Measurements from ENCODE around the gene CDC26. TPM values are rescaled to one million over a fixed set of nuclear protein-coding genes. Genes with fewer than 3 reads are reported as not detected.
A peak's percentile ranks its signal among the peaks of the same experiment; 100 is the strongest.

The CDC26 gene
- total RNA-seq, 2 experiments from 2014 or later, result 29.9 to 39.9 TPM

DNA sequence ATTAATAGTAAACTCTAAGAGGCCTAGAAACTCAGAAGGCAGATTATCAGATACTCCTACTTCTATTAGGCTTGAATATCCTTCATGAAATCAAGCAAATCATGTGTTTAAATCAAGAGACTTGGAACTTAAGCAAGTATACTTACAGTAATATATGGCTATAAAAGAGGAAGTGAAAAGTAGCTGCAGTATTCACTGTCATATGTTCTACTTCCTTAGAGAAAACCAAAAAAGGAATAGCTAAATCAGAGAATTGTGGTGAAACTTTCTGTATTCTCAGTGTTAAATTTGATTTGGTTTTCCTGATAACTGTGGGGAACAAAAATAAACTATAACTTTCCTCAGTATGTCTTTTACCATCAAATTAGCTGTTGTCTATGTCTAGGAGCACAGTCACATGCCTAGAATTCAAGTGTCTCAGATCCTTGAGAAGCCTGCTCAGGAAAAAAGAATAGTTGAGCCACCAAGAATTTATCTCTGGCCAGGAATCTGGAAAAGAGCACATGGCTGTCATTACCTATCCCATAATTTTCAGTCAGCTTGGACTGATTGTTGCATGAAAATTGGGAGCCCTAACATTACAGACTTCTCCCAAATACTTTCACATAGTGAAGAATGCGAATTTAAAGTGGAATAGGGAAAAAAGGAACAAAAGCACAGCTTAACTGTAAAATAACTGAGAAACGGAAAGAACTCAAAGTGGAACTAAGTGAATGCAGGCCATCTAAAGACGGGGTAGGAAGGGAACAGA lies 56.0 kb downstream of the CDC26 start:
- ChIA-PET CTCF (ENCODE audit: unreplicated experiment) (no interaction called here), POLR2A (interaction anchor here (0.6 to 4.6 kb wide), 9 partner anchors 13 to 417 kb away, joined by 3 to 31 read pairs (median 5); partner anchors contain the start of genes CDC26 and PRPF4)
- H4K20me1 ChIP-seq (ENCODE audit: insufficient read depth, low read length), result peaks cover 21% of the 10 kb centered on the region; the same call in 1 of the 2 replicates
- no TSS peak for BruUV-seq (replicated peaks)
- peaks cover 37% of the 10 kb centered on the region for H3K36me3 ChIP-seq (ENCODE audit: insufficient read depth, low read length)
- peaks cover 78% of the 10 kb centered on the region for H3K79me2 ChIP-seq (ENCODE audit: insufficient read depth, low read depth, low read length)
- H3K9me2 ChIP-seq (ENCODE audit: insufficient read depth, low read length), result no peaks in the 10 kb centered on the region
- H3K4me3 ChIP-seq (ENCODE audit: low read depth, low read length, poor library complexity, severe bottlenecking), result peak overlapping the region; percentile 92
- H3K4me1 ChIP-seq (ENCODE audit: insufficient read depth, low read length, poor library complexity, severe bottlenecking), result peaks cover 49% of the 10 kb centered on the region
- no peak for TF ChIP-seq EZH2phosphoT487 (IDR thresholded peaks at IDR 0.05; ENCODE audit: borderline replicate concordance, low read depth, low read length)
- TF ChIP-seq, protein P1, sequence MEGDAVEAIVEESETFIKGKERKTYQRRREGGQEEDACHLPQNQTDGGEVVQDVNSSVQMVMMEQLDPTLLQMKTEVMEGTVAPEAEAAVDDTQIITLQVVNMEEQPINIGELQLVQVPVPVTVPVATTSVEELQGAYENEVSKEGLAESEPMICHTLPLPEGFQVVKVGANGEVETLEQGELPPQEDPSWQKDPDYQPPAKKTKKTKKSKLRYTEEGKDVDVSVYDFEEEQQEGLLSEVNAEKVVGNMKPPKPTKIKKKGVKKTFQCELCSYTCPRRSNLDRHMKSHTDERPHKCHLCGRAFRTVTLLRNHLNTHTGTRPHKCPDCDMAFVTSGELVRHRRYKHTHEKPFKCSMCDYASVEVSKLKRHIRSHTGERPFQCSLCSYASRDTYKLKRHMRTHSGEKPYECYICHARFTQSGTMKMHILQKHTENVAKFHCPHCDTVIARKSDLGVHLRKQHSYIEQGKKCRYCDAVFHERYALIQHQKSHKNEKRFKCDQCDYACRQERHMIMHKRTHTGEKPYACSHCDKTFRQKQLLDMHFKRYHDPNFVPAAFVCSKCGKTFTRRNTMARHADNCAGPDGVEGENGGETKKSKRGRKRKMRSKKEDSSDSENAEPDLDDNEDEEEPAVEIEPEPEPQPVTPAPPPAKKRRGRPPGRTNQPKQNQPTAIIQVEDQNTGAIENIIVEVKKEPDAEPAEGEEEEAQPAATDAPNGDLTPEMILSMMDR (conservative IDR thresholded peaks at IDR 0.05; ENCODE audit: low read length), result no peak
- intact Hi-C loops (cut with micrococcal nuclease; ENCODE audit: unreplicated experiment), result loop anchor here (1.0 kb wide), 1 partner anchor 69 kb away; no protein-coding TSS in a partner anchor
- no peaks in the 10 kb centered on the region for H3K9me3 ChIP-seq (ENCODE audit: low read length)
- peak overlapping the region; percentile 98 for H3K4me2 ChIP-seq (ENCODE audit: low read length)
- peak; percentile 66 for DNase-seq (ENCODE audit: low spot score)
- H2AFZ ChIP-seq (ENCODE audit: low read length), result no peak overlapping the region
- peak overlapping the region; percentile 89 for H3K27ac ChIP-seq (ENCODE audit: low read depth, low read length, poor library complexity, severe bottlenecking)

Other genes with a start within 250 kb of the CDC26 start
- 2.3 and 3.5 TPM in 2 replicates for gene ZFP37, start 218.8 kb downstream of the CDC26 start, total RNA-seq (2014; rRNA removed; shearing (Covaris generic))
- gene ZFP37, start 218.8 kb downstream of the CDC26 start, total RNA-seq (2022), result 1.3 and 1.6 TPM in 2 replicates
- gene SLC31A2, start 124.6 kb downstream of the CDC26 start, total RNA-seq (2014; rRNA removed; shearing (Covaris generic)), result 0.70 and 2.7 TPM in 2 replicates
- gene SLC31A2, start 124.6 kb downstream of the CDC26 start, total RNA-seq (2022), result 1.3 and 2.2 TPM in 2 replicates
- gene FKBP15, start 54.3 kb downstream of the CDC26 start, total RNA-seq (2014; rRNA removed; shearing (Covaris generic)), result 25.5 and 39.9 TPM in 2 replicates
- 47.3 and 58.0 TPM in 2 replicates for gene FKBP15, start 54.3 kb downstream of the CDC26 start, total RNA-seq (2022)
- gene SLC31A1, start 54.0 kb downstream of the CDC26 start, total RNA-seq (2014; rRNA removed; shearing (Covaris generic)), result 3.9 and 4.7 TPM in 2 replicates
- gene SLC31A1, start 54.0 kb downstream of the CDC26 start, total RNA-seq (2022), result 12.4 and 16.7 TPM in 2 replicates
- 27.4 and 27.8 TPM in 2 replicates for gene PRPF4, start 86 bp upstream of the CDC26 start, total RNA-seq (2014; rRNA removed; shearing (Covaris generic))
- gene PRPF4, start 86 bp upstream of the CDC26 start, total RNA-seq (2022), result 35.8 and 39.9 TPM in 2 replicates
- gene RNF183, start 27.8 kb upstream of the CDC26 start, total RNA-seq (2014; rRNA removed; shearing (Covaris generic)), result not detected in 2 replicates
- gene RNF183, start 27.8 kb upstream of the CDC26 start, total RNA-seq (2022), result not detected in 2 replicates
- 0.19 and 0.54 TPM in 2 replicates for gene WDR31, start 64.7 kb upstream of the CDC26 start, total RNA-seq (2014; rRNA removed; shearing (Covaris generic))
- gene WDR31, start 64.7 kb upstream of the CDC26 start, total RNA-seq (2022), result 1.2 and 1.4 TPM in 2 replicates
- 0.54 and 1.3 TPM in 2 replicates for gene BSPRY, start 74.0 kb upstream of the CDC26 start, total RNA-seq (2014; rRNA removed; shearing (Covaris generic))
- gene BSPRY, start 74.0 kb upstream of the CDC26 start, total RNA-seq (2022), result 0.82 and 0.98 TPM in 2 replicates
- 11.9 and 18.1 TPM in 2 replicates for gene HDHD3, start 101.4 kb upstream of the CDC26 start, total RNA-seq (2014; rRNA removed; shearing (Covaris generic))
- gene HDHD3, start 101.4 kb upstream of the CDC26 start, total RNA-seq (2022), result 16.0 and 16.7 TPM in 2 replicates
- 14.3 and 19.8 TPM in 2 replicates for gene ALAD, start 125.7 kb upstream of the CDC26 start, total RNA-seq (2014; rRNA removed; shearing (Covaris generic))
- 26.3 and 26.6 TPM in 2 replicates for gene ALAD, start 125.7 kb upstream of the CDC26 start, total RNA-seq (2022)
- 108 and 132 TPM in 2 replicates for gene POLE3, start 135.1 kb upstream of the CDC26 start, total RNA-seq (2014; rRNA removed; shearing (Covaris generic))
- gene POLE3, start 135.1 kb upstream of the CDC26 start, total RNA-seq (2022), result 118 and 130 TPM in 2 replicates
- 1.8 and 3.0 TPM in 2 replicates for gene C9orf43, start 135.2 kb upstream of the CDC26 start, total RNA-seq (2014; rRNA removed; shearing (Covaris generic))
- gene C9orf43, start 135.2 kb upstream of the CDC26 start, total RNA-seq (2022), result 1.8 and 2.9 TPM in 2 replicates
- 11.7 and 22.8 TPM in 2 replicates for gene RGS3, start 188.2 kb upstream of the CDC26 start, total RNA-seq (2014; rRNA removed; shearing (Covaris generic))
- 22.5 and 32.9 TPM in 2 replicates for gene RGS3, start 188.2 kb upstream of the CDC26 start, total RNA-seq (2022)

Data from OCI-LY7 (cell line).